Spleen (tissue), 11 donors: ENCODE data around the gene WDR5B. TPM values are rescaled to one million over a fixed set of nuclear protein-coding genes. Genes with fewer than 3 reads are reported as not detected.
A peak's percentile ranks its signal among the peaks of the same experiment; 100 is the strongest.

Experiments used
- DNase-seq: peaks from one replicate; pipeline ENCODE4 v3.0.0-alpha.2; 2020
- H3K27ac ChIP-seq, 8 donors: fragments of 200-600 bp; sonication (generic) in 7 of 8; 1 replicate in 4 of 8; 2 replicates in 4 of 8; pipeline versions ENCODE4 v1.5.0 to v1.8.0; 2016 to 2021; ENCODE audit warnings: inconsistent platforms in 4 of 8, mild to moderate bottlenecking in 4 of 8, moderate library complexity in 1 of 8
- H3K27me3 ChIP-seq, 7 donors: fragments of 200-600 bp; sonication (generic) in 6 of 7; replicated peaks in 1 of 7; 1 replicate in 4 of 7; 2 replicates in 3 of 7; pipeline versions ENCODE4 v1.5.0 to v1.8.0; 2016 to 2021; ENCODE audit warnings: inconsistent platforms in 3 of 7, mild to moderate bottlenecking in 1 of 7
- H3K36me3 ChIP-seq, 6 donors: fragments of 200-600 bp; sonication (generic) in 5 of 6; 1 replicate in 4 of 6; 2 replicates in 2 of 6; pipeline versions ENCODE4 v1.5.0 to v1.8.0; 2016 to 2021; ENCODE audit warnings: inconsistent platforms in 2 of 6
- H3K4me1 ChIP-seq, 6 donors: fragments of 200-600 bp; sonication (generic) in 5 of 6; 1 replicate in 3 of 6; 2 replicates in 3 of 6; pipeline versions ENCODE4 v1.5.0 to v1.8.0; 2016 to 2021; ENCODE audit warnings: inconsistent platforms in 3 of 6
- H3K4me3 ChIP-seq, 8 donors: fragments of 200-600 bp; sonication (generic) in 7 of 8; 1 replicate in 4 of 8; 2 replicates in 4 of 8; pipeline versions ENCODE4 v1.5.0 to v1.8.0; 2016 to 2021; ENCODE audit warnings: inconsistent platforms in 4 of 8, mild to moderate bottlenecking in 4 of 8, moderate library complexity in 2 of 8
- H3K9me3 ChIP-seq, 8 donors: fragments of 200-600 bp; sonication (generic) in 7 of 8; 1 replicate in 4 of 8; 2 replicates in 4 of 8; pipeline versions ENCODE4 v1.5.0 to v1.8.0; 2016 to 2021; ENCODE audit warnings: inconsistent platforms in 4 of 8
- CTCF ChIP-seq, 11 experiments: fragments of 200-600 bp in 7 of 11; fragments of 450-650 bp in 4 of 11; sonication (generic) in 4 of 11; IDR thresholded peaks in 8 of 11; conservative IDR thresholded peaks in 3 of 11; 1 replicate in 7 of 11; 2 replicates in 4 of 11; pipeline versions ENCODE4 v1.4.0 to v1.8.0; 2016 to 2021; ENCODE audit warnings: antibody characterized with exemption in 11 of 11, inconsistent platforms in 4 of 11, mild to moderate bottlenecking in 1 of 11
- POLR2A ChIP-seq, 3 donors: fragments of 450-650 bp; IDR thresholded peaks; one replicate each; pipeline ENCODE4 v1.5.1; 2017; ENCODE audit warnings: antibody characterized with exemption in 3 of 3, mild to moderate bottlenecking in 1 of 3
- POLR2AphosphoS5 ChIP-seq, 3 donors: sonication (generic); formaldehyde crosslinking; IDR thresholded peaks; one replicate each; pipeline ENCODE4 v1.5.1; 2017; ENCODE audit warnings: antibody characterized with exemption in 3 of 3
- WGBS, 5 donors: extraction: QIAGEN DNeasy Blood & Tissue Kit in 3 of 5; methylation state at CpG; one replicate each; pipeline versions ENCODE4 v1.1.5 to v1.1.7; 2013 to 2018; 5-methylcytosine and 5-hydroxymethylcytosine counted together
- intact Hi-C: fragments of 100-400 bp; cut with DNase I; formaldehyde crosslinking; loops from one replicate; pipeline ENCODE4 v1.15.0; 2023; ENCODE audit warnings: low total_unique reads
- polyA plus RNA-seq, 3 donors: library from polyadenylated mRNA; stranded (reverse); fragments of 200-250 nt; gene quantifications; one replicate each; pipeline ENCODE4 v1.2.1, GENCODE V29; 2013
- total RNA-seq, 7 donors: library from RNA; depleted of rRNA in 3 of 7; stranded (reverse); fragments of >200 nt in 3 of 7; fragmentation: NEBNext Ultra II Directional in 4 of 7; extraction: Animal tissue kit (Norgen Biotek cat#: 25700) in 4 of 7; gene quantifications; one replicate each; pipeline versions ENCODE4 v1.1.0 to v1.2.1, GENCODE V29; 2016 to 2021
- donor health status: healthy with polysubstance abuse.
- donor health status: DM: no; HTN: no; CAD: no; lungs with moderate emphysema.
- donor health status: DM: no; HTN: no; CAD: no.
- donor health status: Bipolar disorder and iron deficiency.
- donor health status: healthy.
- donor health status: DM: no; HTN: no; CAD: no.
- donor health status: DM: yes; HTN: yes; CAD: no.

The WDR5B gene
- total and polyA plus RNA-seq, 10 donors = 4.7 to 12.3 (median 6.9) TPM

GRCh38 chr3:122461806-122462205 lies 45.9 kb upstream of the WDR5B start:
- DNase-seq = no peak
- Histone ChIP-seq H3K27me3 (no peaks in the 10 kb centered on the region), H3K9me3 (no peaks in the 10 kb centered on the region), H3K4me1 (no peaks in the 10 kb centered on the region), H3K4me3 (no peak overlapping the region), H3K27ac (no peak overlapping the region), H3K36me3 (peaks cover 0 to 100% (median 63%) of the 10 kb centered on the region in 6 donors)
- intact Hi-C loops = no loop called here
- TF ChIP-seq CTCF (IDR thresholded peaks at IDR 0.05 in 8 of 11, conservative IDR thresholded peaks at IDR 0.05 in 3 of 11) (no peak), POLR2AphosphoS5 (IDR thresholded peaks at IDR 0.05) (no peak), POLR2A (IDR thresholded peaks at IDR 0.05) (no peak)
- WGBS, 5 donors = 73 to 87% (median 78%) methylated on average over 3 of the region's 3 CpGs

- Histone ChIP-seq H3K36me3 (peaks cover 0 to 100% (median 60%) of the 10 kb centered on the region in 6 donors), H3K9me3 (no peaks in the 10 kb centered on the region), H3K27ac (no peak overlapping the region), H3K4me1 (no peaks in the 10 kb centered on the region), H3K27me3 (no peaks in the 10 kb centered on the region), H3K4me3 (no peak overlapping the region)
- TF ChIP-seq CTCF (IDR thresholded peaks at IDR 0.05 in 8 of 11, conservative IDR thresholded peaks at IDR 0.05 in 3 of 11) (peak in 2 of 11 experiments; percentile 14 to 20), POLR2A (IDR thresholded peaks at IDR 0.05) (no peak)
- intact Hi-C loops = no loop called here
- 49 to 64% (median 58%) methylated on average over 4 of the region's 4 CpGs for WGBS, 5 donors
- DNase-seq = no peak
Observed at GRCh38 chr3:122458992-122459391, 43.1 kb upstream of the WDR5B start.

GRCh38 chr3:122457706-122458105 lies 41.8 kb upstream of the WDR5B start:
- H3K4me3 ChIP-seq = no peak overlapping the region
- no peak for TF ChIP-seq CTCF (IDR thresholded peaks at IDR 0.05 in 8 of 11, conservative IDR thresholded peaks at IDR 0.05 in 3 of 11)
- TF ChIP-seq POLR2A (IDR thresholded peaks at IDR 0.05) = no peak
- TF ChIP-seq POLR2AphosphoS5 (IDR thresholded peaks at IDR 0.05) = no peak
- intact Hi-C loops = no loop called here
- H3K27ac ChIP-seq = no peak overlapping the region
- H3K4me1 ChIP-seq = no peaks in the 10 kb centered on the region
- no peak for DNase-seq
- no peaks in the 10 kb centered on the region for H3K27me3 ChIP-seq
- peaks cover 0 to 100% (median 63%) of the 10 kb centered on the region in 6 donors for H3K36me3 ChIP-seq
- WGBS, 5 donors = 95 to 98% (median 96%) methylated on average over 2 of the region's 2 CpGs
- no peaks in the 10 kb centered on the region for H3K9me3 ChIP-seq

- H3K4me3 ChIP-seq = no peak overlapping the region
- no peak overlapping the region for H3K27ac ChIP-seq
- DNase-seq = no peak
- H3K27me3 ChIP-seq = no peaks in the 10 kb centered on the region
- H3K4me1 ChIP-seq = no peaks in the 10 kb centered on the region
- H3K36me3 ChIP-seq = peaks cover 0 to 97% (median 67%) of the 10 kb centered on the region in 6 donors
- H3K9me3 ChIP-seq = no peaks in the 10 kb centered on the region
- intact Hi-C loops = no loop called here
- TF ChIP-seq POLR2A (IDR thresholded peaks at IDR 0.05) = no peak
- TF ChIP-seq CTCF (IDR thresholded peaks at IDR 0.05 in 8 of 11, conservative IDR thresholded peaks at IDR 0.05 in 3 of 11) = no peak
- TF ChIP-seq POLR2AphosphoS5 (IDR thresholded peaks at IDR 0.05) = no peak
Observed at GRCh38 chr3:122456074-122456473, 40.2 kb upstream of the WDR5B start.
